Brain microvascular endothelial cell (primary cell): ENCODE data around the gene CEACAM21.

Experiments
- DNase-seq: peaks from one replicate; pipeline ENCODE4 v3.0.0-alpha.2; 2020
- H3K27ac ChIP-seq: fragments of 250-450 bp; sonication (Bioruptor Pico); 2 replicates; pipeline ENCODE4 v1.5.1; 2020; ENCODE audit warnings: mild to moderate bottlenecking, moderate library complexity
- H3K27me3 ChIP-seq: fragments of 250-450 bp; sonication (Bioruptor Pico); replicated peaks from 2 replicates; pipeline ENCODE4 v1.5.1; 2020; ENCODE audit warnings: mild to moderate bottlenecking
- H3K36me3 ChIP-seq: fragments of 250-450 bp; sonication (Bioruptor Pico); replicated peaks from 2 replicates; pipeline ENCODE4 v1.5.1; 2020; ENCODE audit warnings: mild to moderate bottlenecking
- H3K4me3 ChIP-seq: 2 replicates; pipeline ENCODE4 v1.5.1; 2011; ENCODE audit warnings: low read depth, mild to moderate bottlenecking, control low read depth, low read length, moderate library complexity
- CTCF ChIP-seq: IDR thresholded peaks from 2 replicates; pipeline ENCODE4 v1.5.1; 2011; ENCODE audit warnings: low read depth, mild to moderate bottlenecking, moderate library complexity, low read length, control low read depth, inconsistent platforms; ENCODE audit errors: missing control alignments
- in situ Hi-C: cut with HindIII; loops from 2 replicates; pipeline ENCODE4 v1.10.0; 2017; ENCODE audit warnings: low sequenced_read_pairs, low pct_ligation_motif_present

CEACAM21 gene

GRCh38 chr19:41531438-41532311 lies 44.3 kb upstream of the CEACAM21 start:
- H3K36me3 ChIP-seq: no peaks in the 10 kb centered on the region
- H3K4me3 ChIP-seq: no peak overlapping the region
- TF ChIP-seq CTCF: no peak
- H3K27me3 ChIP-seq: no peaks in the 10 kb centered on the region
- DNase-seq: peak; percentile 44
- H3K27ac ChIP-seq: no peak overlapping the region
- in situ Hi-C loops: no loop called here

GRCh38 chr19:41532526-41532925 lies 43.4 kb upstream of the CEACAM21 start:
- DNase-seq: no peak
- no peak overlapping the region for H3K27ac ChIP-seq
- H3K27me3 ChIP-seq: no peaks in the 10 kb centered on the region
- no peak overlapping the region for H3K4me3 ChIP-seq
- in situ Hi-C loops: no loop called here
- no peaks in the 10 kb centered on the region for H3K36me3 ChIP-seq
- no peak for TF ChIP-seq CTCF

- Histone ChIP-seq H3K36me3 (no peaks in the 10 kb centered on the region), H3K27ac (no peak overlapping the region), H3K4me3 (no peak overlapping the region), H3K27me3 (no peaks in the 10 kb centered on the region)
- TF ChIP-seq CTCF: no peak
- in situ Hi-C loops: no loop called here
- DNase-seq: no peak
These were observed 42.2 kb upstream of the CEACAM21 start for GRCh38 chr19:41533671-41534215.

GRCh38 chr19:41535029-41535622 lies 40.8 kb upstream of the CEACAM21 start:
- DNase-seq: no peak
- H3K4me3 ChIP-seq: no peak overlapping the region
- no peak overlapping the region for H3K27ac ChIP-seq

GRCh38 chr19:41537789-41538188 lies 38.2 kb upstream of the CEACAM21 start:
- Histone ChIP-seq H3K36me3 (no peaks in the 10 kb centered on the region), H3K4me3 (no peak overlapping the region), H3K27me3 (no peaks in the 10 kb centered on the region), H3K27ac (no peak overlapping the region)
- peak; percentile 36 for DNase-seq
- peak; percentile 63 for TF ChIP-seq CTCF
- in situ Hi-C loops: no loop called here

More at GRCh38 chr19:41535029-41535622, 40.8 kb upstream of the CEACAM21 start:
- no peak for TF ChIP-seq CTCF
- no peaks in the 10 kb centered on the region for H3K36me3 ChIP-seq
- in situ Hi-C loops: no loop called here
- H3K27me3 ChIP-seq: no peaks in the 10 kb centered on the region
